Panc1 (cell line): Measurements from ENCODE around the gene LMNB1.

Experiments
- POLR2AphosphoS5 ChIP-seq: IDR thresholded peaks from 2 replicates; pipeline ENCODE4 v1.6.1; 2012; ENCODE audit warnings: mild to moderate bottlenecking, low read depth, low read length, moderate library complexity
- TCF7L2 ChIP-seq: IDR thresholded peaks from 2 replicates; pipeline ENCODE4 v1.6.1; 2011; ENCODE audit warnings: mild to moderate bottlenecking, low read depth, low read length, inconsistent platforms
- TF ChIP-seq, protein P1 (sequence below): fragments of 450-650 bp; IDR thresholded peaks from 2 replicates; pipeline ENCODE4 v1.5.1; 2017; ENCODE audit warnings: mild to moderate bottlenecking
- TF ChIP-seq, protein P2 (sequence below), 2 experiments: IDR thresholded peaks; 2 replicates each; pipeline ENCODE4 v1.6.1; 2011 to 2012; ENCODE audit warnings: low read depth in 2 of 2, control low read depth in 1 of 2, low read length in 1 of 2, mild to moderate bottlenecking in 1 of 2, moderate library complexity in 1 of 2; ENCODE audit not compliant: insufficient read depth in 1 of 2

DNA sequence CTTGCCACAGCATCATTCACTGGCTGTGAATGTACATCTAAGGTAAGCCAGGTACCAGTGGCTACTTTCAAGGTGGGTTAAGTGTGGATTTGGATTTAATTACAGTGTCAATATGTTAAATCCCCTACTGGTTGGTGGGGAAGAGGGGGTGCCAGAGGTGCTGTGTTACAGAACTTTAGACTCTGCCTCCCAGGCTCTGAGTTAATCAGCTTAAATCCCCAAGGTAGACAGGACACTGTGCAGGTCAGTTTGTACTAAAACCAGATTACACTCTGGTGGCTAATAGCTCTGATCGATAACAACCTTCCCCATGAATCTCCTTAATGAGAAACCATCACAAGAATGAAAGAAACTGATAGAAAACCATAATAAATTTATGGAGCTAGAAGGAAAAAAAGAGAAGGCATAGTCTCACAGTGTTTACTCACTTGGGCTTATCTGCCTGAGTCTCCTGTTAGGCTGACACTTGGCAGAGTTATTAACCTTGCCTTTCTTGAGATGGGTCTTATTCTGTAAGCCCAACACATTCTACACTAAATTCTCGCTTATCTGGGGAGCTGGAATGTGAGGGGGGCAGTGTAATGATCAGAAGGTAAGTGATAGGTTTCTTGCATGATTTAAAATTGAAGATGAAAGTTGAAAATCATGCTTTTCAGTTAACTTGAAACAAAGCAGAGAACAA, 106.8 kb downstream of the LMNB1 start:
- TF ChIP-seq TCF7L2 (no peak), POLR2AphosphoS5 (no peak)
- TF ChIP-seq, protein P1, sequence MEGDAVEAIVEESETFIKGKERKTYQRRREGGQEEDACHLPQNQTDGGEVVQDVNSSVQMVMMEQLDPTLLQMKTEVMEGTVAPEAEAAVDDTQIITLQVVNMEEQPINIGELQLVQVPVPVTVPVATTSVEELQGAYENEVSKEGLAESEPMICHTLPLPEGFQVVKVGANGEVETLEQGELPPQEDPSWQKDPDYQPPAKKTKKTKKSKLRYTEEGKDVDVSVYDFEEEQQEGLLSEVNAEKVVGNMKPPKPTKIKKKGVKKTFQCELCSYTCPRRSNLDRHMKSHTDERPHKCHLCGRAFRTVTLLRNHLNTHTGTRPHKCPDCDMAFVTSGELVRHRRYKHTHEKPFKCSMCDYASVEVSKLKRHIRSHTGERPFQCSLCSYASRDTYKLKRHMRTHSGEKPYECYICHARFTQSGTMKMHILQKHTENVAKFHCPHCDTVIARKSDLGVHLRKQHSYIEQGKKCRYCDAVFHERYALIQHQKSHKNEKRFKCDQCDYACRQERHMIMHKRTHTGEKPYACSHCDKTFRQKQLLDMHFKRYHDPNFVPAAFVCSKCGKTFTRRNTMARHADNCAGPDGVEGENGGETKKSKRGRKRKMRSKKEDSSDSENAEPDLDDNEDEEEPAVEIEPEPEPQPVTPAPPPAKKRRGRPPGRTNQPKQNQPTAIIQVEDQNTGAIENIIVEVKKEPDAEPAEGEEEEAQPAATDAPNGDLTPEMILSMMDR, result no peak
- TF ChIP-seq, protein P2, sequence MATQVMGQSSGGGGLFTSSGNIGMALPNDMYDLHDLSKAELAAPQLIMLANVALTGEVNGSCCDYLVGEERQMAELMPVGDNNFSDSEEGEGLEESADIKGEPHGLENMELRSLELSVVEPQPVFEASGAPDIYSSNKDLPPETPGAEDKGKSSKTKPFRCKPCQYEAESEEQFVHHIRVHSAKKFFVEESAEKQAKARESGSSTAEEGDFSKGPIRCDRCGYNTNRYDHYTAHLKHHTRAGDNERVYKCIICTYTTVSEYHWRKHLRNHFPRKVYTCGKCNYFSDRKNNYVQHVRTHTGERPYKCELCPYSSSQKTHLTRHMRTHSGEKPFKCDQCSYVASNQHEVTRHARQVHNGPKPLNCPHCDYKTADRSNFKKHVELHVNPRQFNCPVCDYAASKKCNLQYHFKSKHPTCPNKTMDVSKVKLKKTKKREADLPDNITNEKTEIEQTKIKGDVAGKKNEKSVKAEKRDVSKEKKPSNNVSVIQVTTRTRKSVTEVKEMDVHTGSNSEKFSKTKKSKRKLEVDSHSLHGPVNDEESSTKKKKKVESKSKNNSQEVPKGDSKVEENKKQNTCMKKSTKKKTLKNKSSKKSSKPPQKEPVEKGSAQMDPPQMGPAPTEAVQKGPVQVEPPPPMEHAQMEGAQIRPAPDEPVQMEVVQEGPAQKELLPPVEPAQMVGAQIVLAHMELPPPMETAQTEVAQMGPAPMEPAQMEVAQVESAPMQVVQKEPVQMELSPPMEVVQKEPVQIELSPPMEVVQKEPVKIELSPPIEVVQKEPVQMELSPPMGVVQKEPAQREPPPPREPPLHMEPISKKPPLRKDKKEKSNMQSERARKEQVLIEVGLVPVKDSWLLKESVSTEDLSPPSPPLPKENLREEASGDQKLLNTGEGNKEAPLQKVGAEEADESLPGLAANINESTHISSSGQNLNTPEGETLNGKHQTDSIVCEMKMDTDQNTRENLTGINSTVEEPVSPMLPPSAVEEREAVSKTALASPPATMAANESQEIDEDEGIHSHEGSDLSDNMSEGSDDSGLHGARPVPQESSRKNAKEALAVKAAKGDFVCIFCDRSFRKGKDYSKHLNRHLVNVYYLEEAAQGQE (IDR thresholded peaks at IDR 0.05; ENCODE audit: insufficient read depth in 1 of 2, low read depth in 2 of 2, low read length in 1 of 2), result no peak
